CD4-positive, CD25-positive, alpha-beta regulatory T cell (primary cell): ENCODE data around the gene SLC35D3. TPM values are rescaled to one million over a fixed set of nuclear protein-coding genes. Genes with fewer than 3 reads are reported as not detected.

Experiments used
- ATAC-seq, 2 donors: fragments of 150-1000 bp; cut with Tn5 transposase; one replicate each; pipeline ENCODE4 v1.10.0; 2021; ENCODE audit warnings: low read depth in 2 of 2, moderate number of reproducible peaks in 2 of 2, moderate library complexity in 1 of 2
- DNase-seq, 3 donors: peaks; one replicate each; pipeline versions ENCODE4 v3.0.0 to v3.0.0-alpha.2; 2012 to 2022; ENCODE audit warnings: mixed read lengths in 1 of 3
- H3K27ac ChIP-seq: one replicate; pipeline ENCODE4 v1.7.0; 2013; ENCODE audit warnings: mild to moderate bottlenecking, low read length; ENCODE audit not compliant: insufficient read depth, poor library complexity, severe bottlenecking
- H3K27me3 ChIP-seq: one replicate; pipeline ENCODE4 v1.7.0; 2013; ENCODE audit warnings: low read length; ENCODE audit not compliant: control insufficient read depth, insufficient read depth
- H3K36me3 ChIP-seq: one replicate; pipeline ENCODE4 v1.7.0; 2013; ENCODE audit warnings: mild to moderate bottlenecking, low read length, moderate library complexity; ENCODE audit not compliant: control insufficient read depth, insufficient read depth
- H3K4me1 ChIP-seq: 2 replicates; pipeline ENCODE4 v1.7.0; 2013; ENCODE audit warnings: mild to moderate bottlenecking, low read length; ENCODE audit not compliant: insufficient read depth, control insufficient read depth, poor library complexity, severe bottlenecking
- H3K4me3 ChIP-seq: one replicate; pipeline ENCODE4 v1.7.0; 2013; ENCODE audit warnings: low read depth, mild to moderate bottlenecking, low read length, moderate library complexity
- H3K9me3 ChIP-seq, 2 experiments: 1 replicate in 1 of 2; 2 replicates in 1 of 2; pipeline ENCODE4 v1.7.0; 2013; ENCODE audit warnings: low read length in 2 of 2, mild to moderate bottlenecking in 1 of 2, moderate library complexity in 1 of 2; ENCODE audit not compliant: control insufficient read depth in 2 of 2
- H3K27ac Mint-ChIP-seq, 3 donors: one replicate each; pipeline ENCODE4 v1.8.0; 2020 to 2022; ENCODE audit warnings: mild to moderate bottlenecking in 3 of 3, mixed read lengths in 3 of 3, moderate library complexity in 2 of 3
- H3K27me3 Mint-ChIP-seq: one replicate; pipeline ENCODE4 v1.8.0; 2022; ENCODE audit warnings: mild to moderate bottlenecking, mixed read lengths
- H3K36me3 Mint-ChIP-seq: one replicate; pipeline ENCODE4 v1.8.0; 2020; ENCODE audit warnings: mixed read lengths
- H3K4me1 Mint-ChIP-seq, 4 donors: one replicate each; pipeline ENCODE4 v1.8.0; 2020 to 2022; ENCODE audit warnings: mixed read lengths in 4 of 4, mild to moderate bottlenecking in 1 of 4
- H3K4me3 Mint-ChIP-seq, 4 donors: one replicate each; pipeline ENCODE4 v1.8.0; 2020 to 2022; ENCODE audit warnings: mild to moderate bottlenecking in 4 of 4, mixed read lengths in 4 of 4, moderate library complexity in 3 of 4
- H3K9me3 Mint-ChIP-seq, 7 donors: one replicate each; pipeline ENCODE4 v1.8.0; 2020 to 2022; ENCODE audit warnings: mixed read lengths in 7 of 7, mild to moderate bottlenecking in 3 of 7, moderate library complexity in 2 of 7
- polyA plus RNA-seq, 4 donors: library from polyadenylated mRNA; unstranded; fragments of 300-500 nt; fragmentation: Illumina TruSeq; gene quantifications; one replicate each; pipeline ENCODE4 v1.2.3, GENCODE V29; 2021
- total RNA-seq: library from RNA; stranded (reverse); gene quantifications from one replicate; pipeline ENCODE4 v1.2.3, GENCODE V29; 2022

SLC35D3 gene
- total and polyA plus RNA-seq, 5 donors from 2014 or later, result 0.15 TPM; not detected in 4

GRCh38 chr6:136889271-136890193 lies 32.6 kb upstream of the SLC35D3 start:
- DNase-seq (no peak), ATAC-seq (no peak)
- Mint-ChIP-seq H3K27ac (no peak overlapping the region), H3K4me3 (no peak overlapping the region), H3K4me1 (peaks cover 0 to 4% (median under 1%) of the 10 kb centered on the region in 4 donors), H3K36me3 (peaks cover 19% of the 10 kb centered on the region), H3K27me3 (no peaks in the 10 kb centered on the region), H3K9me3 (no peaks in the 10 kb centered on the region)
- no peak overlapping the region for H3K4me3 ChIP-seq
- peaks cover 5% of the 10 kb centered on the region for H3K36me3 ChIP-seq
- H3K27ac ChIP-seq, result no peak overlapping the region
- H3K27me3 ChIP-seq, result no peaks in the 10 kb centered on the region
- H3K9me3 ChIP-seq, result no peaks in the 10 kb centered on the region
- H3K4me1 ChIP-seq, result no peaks in the 10 kb centered on the region

GRCh38 chr6:136890194-136890839 lies 31.8 kb upstream of the SLC35D3 start:
- Histone ChIP-seq H3K4me3 (no peak overlapping the region), H3K4me1 (no peaks in the 10 kb centered on the region), H3K36me3 (peaks cover 5% of the 10 kb centered on the region), H3K9me3 (no peaks in the 10 kb centered on the region), H3K27ac (no peak overlapping the region), H3K27me3 (no peaks in the 10 kb centered on the region)
- Mint-ChIP-seq H3K4me3 (no peak overlapping the region), H3K4me1 (peaks cover 0 to 4% (median under 1%) of the 10 kb centered on the region in 4 donors), H3K27ac (peak overlapping the region in 1 of 3 donors; percentile 78), H3K36me3 (peaks cover 19% of the 10 kb centered on the region), H3K27me3 (no peaks in the 10 kb centered on the region), H3K9me3 (no peaks in the 10 kb centered on the region)
- no peak for DNase-seq
- ATAC-seq, result peak in 1 of 2 donors; percentile 20

DNA sequence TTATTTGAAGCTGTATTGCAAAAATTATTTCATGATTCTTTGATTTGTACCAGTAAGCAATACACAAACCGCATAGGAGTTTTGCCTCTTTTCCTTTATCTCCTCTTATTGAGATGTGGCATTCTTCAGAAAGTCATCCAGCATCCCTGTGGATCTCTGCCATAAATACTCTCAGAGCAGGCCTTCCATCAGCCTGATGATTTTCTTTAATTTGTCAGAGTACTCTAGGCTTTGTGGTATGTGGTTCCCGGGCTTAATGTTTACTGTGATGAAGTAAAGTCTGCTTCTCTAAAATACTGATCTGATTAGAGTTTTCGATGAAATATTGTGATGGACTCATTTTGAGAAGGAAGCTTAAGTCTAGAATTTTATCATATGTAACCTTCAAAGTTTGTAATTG lies 31.1 kb upstream of the SLC35D3 start:
- no peaks in the 10 kb centered on the region for H3K27me3 Mint-ChIP-seq
- peaks cover 0 to 4% (median under 1%) of the 10 kb centered on the region in 4 donors for H3K4me1 Mint-ChIP-seq
- no peak overlapping the region for H3K4me3 ChIP-seq
- no peaks in the 10 kb centered on the region for H3K9me3 ChIP-seq
- no peaks in the 10 kb centered on the region for H3K9me3 Mint-ChIP-seq
- H3K27ac Mint-ChIP-seq, result no peak overlapping the region
- no peak overlapping the region for H3K4me3 Mint-ChIP-seq
- no peak overlapping the region for H3K27ac ChIP-seq
- no peaks in the 10 kb centered on the region for H3K4me1 ChIP-seq
- peak in 1 of 3 donors; percentile 17 for DNase-seq
- ATAC-seq, result no peak
- peaks cover 5% of the 10 kb centered on the region for H3K36me3 ChIP-seq
- no peaks in the 10 kb centered on the region for H3K27me3 ChIP-seq
- H3K36me3 Mint-ChIP-seq, result peaks cover 19% of the 10 kb centered on the region

GRCh38 chr6:136893187-136893586 lies 28.9 kb upstream of the SLC35D3 start:
- Histone ChIP-seq H3K36me3 (peaks cover 8% of the 10 kb centered on the region), H3K27me3 (no peaks in the 10 kb centered on the region), H3K27ac (no peak overlapping the region), H3K9me3 (no peaks in the 10 kb centered on the region), H3K4me3 (no peak overlapping the region), H3K4me1 (no peaks in the 10 kb centered on the region)
- Mint-ChIP-seq H3K36me3 (peaks cover 21% of the 10 kb centered on the region), H3K27me3 (no peaks in the 10 kb centered on the region), H3K4me1 (peaks cover 0 to 4% (median 2%) of the 10 kb centered on the region in 4 donors), H3K4me3 (no peak overlapping the region), H3K9me3 (no peaks in the 10 kb centered on the region), H3K27ac (no peak overlapping the region)
- ATAC-seq (no peak), DNase-seq (peak in 1 of 3 donors; percentile 52)

GRCh38 chr6:136895901-136896300 lies 26.2 kb upstream of the SLC35D3 start:
- Histone ChIP-seq H3K4me1 (no peaks in the 10 kb centered on the region), H3K27ac (no peak overlapping the region), H3K4me3 (no peak overlapping the region), H3K27me3 (no peaks in the 10 kb centered on the region), H3K36me3 (peaks cover 24% of the 10 kb centered on the region), H3K9me3 (no peaks in the 10 kb centered on the region)
- Mint-ChIP-seq H3K4me3 (no peak overlapping the region), H3K9me3 (no peaks in the 10 kb centered on the region), H3K4me1 (peaks cover 0 to 4% (median 0%) of the 10 kb centered on the region in 4 donors), H3K27me3 (no peaks in the 10 kb centered on the region), H3K27ac (no peak overlapping the region), H3K36me3 (peaks cover 23% of the 10 kb centered on the region)
- no peak for DNase-seq
- ATAC-seq, result no peak

GRCh38 chr6:136897071-136897470 lies 25.0 kb upstream of the SLC35D3 start:
- Mint-ChIP-seq H3K9me3 (no peaks in the 10 kb centered on the region), H3K4me1 (peaks cover 0 to 4% (median 0%) of the 10 kb centered on the region in 4 donors), H3K27ac (no peak overlapping the region), H3K27me3 (no peaks in the 10 kb centered on the region), H3K4me3 (no peak overlapping the region), H3K36me3 (peaks cover 31% of the 10 kb centered on the region)
- Histone ChIP-seq H3K9me3 (no peaks in the 10 kb centered on the region), H3K36me3 (peaks cover 32% of the 10 kb centered on the region), H3K4me3 (no peak overlapping the region), H3K4me1 (no peaks in the 10 kb centered on the region), H3K27me3 (no peaks in the 10 kb centered on the region), H3K27ac (no peak overlapping the region)
- no peak for DNase-seq
- no peak for ATAC-seq

DNA sequence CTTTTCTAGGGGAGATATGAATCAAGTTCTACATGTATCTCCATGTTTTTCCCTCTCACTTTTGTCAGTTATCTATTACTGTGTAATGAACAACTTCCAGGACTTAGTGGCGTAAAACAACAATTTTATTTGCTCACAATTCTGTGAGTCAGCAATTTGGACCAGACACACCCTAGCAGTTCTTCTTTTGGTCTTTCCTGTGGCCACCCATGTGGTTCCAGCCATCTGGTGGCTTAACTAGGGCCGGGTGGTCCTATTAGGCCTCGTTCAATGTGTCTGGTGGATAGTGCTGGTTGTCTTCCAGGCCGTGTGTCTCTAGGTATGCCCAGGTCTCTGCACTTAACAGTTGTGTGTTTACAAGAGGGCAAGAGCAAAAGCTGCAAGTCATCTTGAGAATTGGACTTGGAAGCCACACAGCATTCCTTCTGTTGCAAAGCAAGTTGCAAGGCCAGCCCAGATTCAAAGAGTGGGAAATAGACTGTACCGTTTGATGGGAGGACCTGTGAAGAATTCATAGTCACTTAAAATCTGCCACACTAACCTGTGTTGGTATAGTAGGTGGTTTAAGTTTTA lies 20.8 kb upstream of the SLC35D3 start:
- H3K4me1 Mint-ChIP-seq, result peaks cover 0 to 2% (median 0%) of the 10 kb centered on the region in 4 donors
- no peaks in the 10 kb centered on the region for H3K9me3 ChIP-seq
- H3K4me3 ChIP-seq, result no peak overlapping the region
- ATAC-seq, result no peak
- H3K36me3 Mint-ChIP-seq, result peaks cover 26% of the 10 kb centered on the region
- H3K4me3 Mint-ChIP-seq, result no peak overlapping the region
- no peak for DNase-seq
- H3K27ac ChIP-seq, result no peak overlapping the region
- H3K27me3 Mint-ChIP-seq, result no peaks in the 10 kb centered on the region
- H3K27me3 ChIP-seq, result no peaks in the 10 kb centered on the region
- no peak overlapping the region for H3K27ac Mint-ChIP-seq
- peaks cover 37% of the 10 kb centered on the region for H3K36me3 ChIP-seq
- no peaks in the 10 kb centered on the region for H3K9me3 Mint-ChIP-seq
- no peaks in the 10 kb centered on the region for H3K4me1 ChIP-seq
